ENCODE data around the gene ZBTB46. TPM values are rescaled to one million over a fixed set of nuclear protein-coding genes. Genes with fewer than 3 reads are reported as not detected.

ZBTB46 gene
- total RNA-seq, 2 experiments from 2014 or later = 0.67 to 1.3 TPM

GRCh38 chr20:63864978-63865640, 34.0 kb upstream of the ZBTB46 start, which contains the start of gene TPD52L2:
TPD52L2 (plus strand) TSS chr20:63865270; CDS start chr20:63865366, 96 bp downstream.
- TSS peak; percentile 74 for BruUV-seq (replicated peaks)
- DNase-seq (ENCODE audit: low spot score) = peak; percentile 98
- TF ChIP-seq EZH2phosphoT487 (IDR thresholded peaks at IDR 0.05; ENCODE audit: borderline replicate concordance, low read depth, low read length) = no peak
- no peak for TF ChIP-seq CTCF (conservative IDR thresholded peaks at IDR 0.05; ENCODE audit: low read length)
- peak within 1 kb of the TSS; percentile 71 for H3K27ac ChIP-seq (ENCODE audit: low read depth, low read length, poor library complexity, severe bottlenecking)
- CTCF ChIA-PET (ENCODE audit: unreplicated experiment) = no interaction called here
- H2AFZ ChIP-seq (ENCODE audit: low read length) = peak within 1 kb of the TSS; percentile 59; the same call in 1 of the 2 replicates
- intact Hi-C loops (cut with micrococcal nuclease; ENCODE audit: unreplicated experiment) = loop anchor here (1.0 to 10.0 kb wide), 5 partner anchors 30 to 330 kb away; partner anchors contain the start of genes ARFRP1, DNAJC5 and PTK6
- H3K79me2 ChIP-seq (ENCODE audit: insufficient read depth, low read depth, low read length) = peaks cover 35% of the 10 kb centered on the region
- peaks cover 9% of the 10 kb centered on the region for H3K4me1 ChIP-seq (ENCODE audit: insufficient read depth, low read length, poor library complexity, severe bottlenecking)
- H3K4me2 ChIP-seq (ENCODE audit: low read length) = peak within 1 kb of the TSS; percentile 94
- peaks cover 35% of the 10 kb centered on the region for H3K36me3 ChIP-seq (ENCODE audit: insufficient read depth, low read length)
- no peaks in the 10 kb centered on the region for H3K9me3 ChIP-seq (ENCODE audit: low read length)
- no peaks in the 10 kb centered on the region for H4K20me1 ChIP-seq (ENCODE audit: insufficient read depth, low read length)
- POLR2A ChIA-PET = interaction anchor here (1.2 kb wide), 1 partner anchor 78 kb away, joined by 4 read pairs; no protein-coding TSS in a partner anchor
- H3K9me2 ChIP-seq (ENCODE audit: insufficient read depth, low read length) = no peaks in the 10 kb centered on the region
- peak within 1 kb of the TSS; percentile 88 for H3K4me3 ChIP-seq (ENCODE audit: low read depth, low read length, poor library complexity, severe bottlenecking)

GRCh38 chr20:63864545-63864977, 33.5 kb upstream of the ZBTB46 start:
- TSS peak; percentile 87 for BruUV-seq (replicated peaks)
- Histone ChIP-seq H3K27ac (ENCODE audit: low read depth, low read length, poor library complexity, severe bottlenecking) (peak overlapping the region; percentile 71), H3K36me3 (ENCODE audit: insufficient read depth, low read length) (peaks cover 30% of the 10 kb centered on the region), H3K4me3 (ENCODE audit: low read depth, low read length, poor library complexity, severe bottlenecking) (peak overlapping the region; percentile 88), H3K4me2 (ENCODE audit: low read length) (peak overlapping the region; percentile 77), H3K4me1 (ENCODE audit: insufficient read depth, low read length, poor library complexity, severe bottlenecking) (peaks cover 9% of the 10 kb centered on the region), H4K20me1 (ENCODE audit: insufficient read depth, low read length) (no peaks in the 10 kb centered on the region), H3K79me2 (ENCODE audit: insufficient read depth, low read depth, low read length) (peaks cover 35% of the 10 kb centered on the region), H2AFZ (ENCODE audit: low read length) (peak overlapping the region; percentile 26; the same call in 1 of the 2 replicates), H3K9me3 (ENCODE audit: low read length) (no peaks in the 10 kb centered on the region), H3K9me2 (ENCODE audit: insufficient read depth, low read length) (no peaks in the 10 kb centered on the region)
- POLR2A ChIA-PET = interaction anchor here (1.0 to 1.2 kb wide), 2 partner anchors 78 to 171 kb away, joined by 4 read pairs; no protein-coding TSS in a partner anchor
- CTCF ChIA-PET (ENCODE audit: unreplicated experiment) = no interaction called here
- TF ChIP-seq EZH2phosphoT487 (IDR thresholded peaks at IDR 0.05; ENCODE audit: borderline replicate concordance, low read depth, low read length) (no peak), CTCF (conservative IDR thresholded peaks at IDR 0.05; ENCODE audit: low read length) (no peak)
- intact Hi-C loops (cut with micrococcal nuclease; ENCODE audit: unreplicated experiment) = loop anchor here (1.0 to 10.0 kb wide), 4 partner anchors 30 to 330 kb away; partner anchors contain the start of genes ARFRP1, DNAJC5 and PTK6
- DNase-seq (ENCODE audit: low spot score) = no peak

All from OCI-LY7 (cell line).